Uterus (tissue), 4 donors: ENCODE data around the gene MXD3. TPM values are rescaled to one million over a fixed set of nuclear protein-coding genes. Genes with fewer than 3 reads are reported as not detected.

Source experiments
- DNase-seq, 2 donors: peaks; one replicate each; pipeline ENCODE4 v3.0.0-alpha.2; 2019 to 2020
- H3K27ac ChIP-seq, 2 donors: fragments of 200-600 bp; sonication (generic); 1 replicate in 1 of 2; 2 replicates in 1 of 2; pipeline ENCODE4 v1.5.1; 2016 to 2018
- H3K27me3 ChIP-seq, 2 donors: fragments of 200-600 bp; sonication (generic); one replicate each; pipeline ENCODE4 v1.5.1; 2018 to 2019; ENCODE audit warnings: control low read depth in 1 of 2
- H3K36me3 ChIP-seq, 2 donors: fragments of 200-600 bp; sonication (generic); one replicate each; pipeline ENCODE4 v1.5.1; 2019; ENCODE audit warnings: control low read depth in 1 of 2
- H3K4me1 ChIP-seq, 2 donors: fragments of 200-600 bp; sonication (generic); one replicate each; pipeline ENCODE4 v1.5.1; 2018 to 2019; ENCODE audit warnings: control low read depth in 1 of 2
- H3K4me3 ChIP-seq, 2 donors: fragments of 200-600 bp; sonication (generic); 1 replicate in 1 of 2; 2 replicates in 1 of 2; pipeline ENCODE4 v1.5.1; 2018 to 2019; ENCODE audit warnings: mild to moderate bottlenecking in 1 of 2
- H3K9me3 ChIP-seq, 2 donors: fragments of 200-600 bp; sonication (generic); one replicate each; pipeline ENCODE4 v1.5.1; 2019; ENCODE audit warnings: control low read depth in 1 of 2
- POLR2A ChIP-seq, 2 donors: fragments of 450-650 bp; IDR thresholded peaks; one replicate each; pipeline ENCODE4 v1.6.1; 2016; ENCODE audit warnings: antibody characterized with exemption in 2 of 2, mild to moderate bottlenecking in 1 of 2, moderate library complexity in 1 of 2
- intact Hi-C: fragments of 100-400 bp; cut with DNase I; formaldehyde crosslinking; loops from one replicate; pipeline ENCODE4 v1.15.1; 2023; ENCODE audit warnings: low total_unique reads
- total RNA-seq, 4 donors: library from RNA; depleted of rRNA in 3 of 4; stranded (reverse); fragments of >200 nt in 3 of 4; gene quantifications; one replicate each; pipeline versions ENCODE4 v1.1.0 to v1.2.4, GENCODE V29; 2014 to 2023
- TF ChIP-seq, protein P1 (sequence below), 4 experiments: fragments of 200-600 bp in 2 of 4; fragments of 450-650 bp in 2 of 4; sonication (generic) in 2 of 4; IDR thresholded peaks; one replicate each; pipeline ENCODE4 v1.5.1; 2016 to 2019; ENCODE audit warnings: antibody characterized with exemption in 4 of 4, mild to moderate bottlenecking in 2 of 4, moderate library complexity in 1 of 4
- donor health status: DM: yes; HTN: yes; CAD: no.

Gene MXD3
- total RNA-seq, 4 donors from 2014 or later, result 0.51 to 29.0 (median 6.8) TPM

GRCh38 chr5:177349762-177350161 is 38.1 kb upstream of the MXD3 start:
- TF ChIP-seq, protein P1, sequence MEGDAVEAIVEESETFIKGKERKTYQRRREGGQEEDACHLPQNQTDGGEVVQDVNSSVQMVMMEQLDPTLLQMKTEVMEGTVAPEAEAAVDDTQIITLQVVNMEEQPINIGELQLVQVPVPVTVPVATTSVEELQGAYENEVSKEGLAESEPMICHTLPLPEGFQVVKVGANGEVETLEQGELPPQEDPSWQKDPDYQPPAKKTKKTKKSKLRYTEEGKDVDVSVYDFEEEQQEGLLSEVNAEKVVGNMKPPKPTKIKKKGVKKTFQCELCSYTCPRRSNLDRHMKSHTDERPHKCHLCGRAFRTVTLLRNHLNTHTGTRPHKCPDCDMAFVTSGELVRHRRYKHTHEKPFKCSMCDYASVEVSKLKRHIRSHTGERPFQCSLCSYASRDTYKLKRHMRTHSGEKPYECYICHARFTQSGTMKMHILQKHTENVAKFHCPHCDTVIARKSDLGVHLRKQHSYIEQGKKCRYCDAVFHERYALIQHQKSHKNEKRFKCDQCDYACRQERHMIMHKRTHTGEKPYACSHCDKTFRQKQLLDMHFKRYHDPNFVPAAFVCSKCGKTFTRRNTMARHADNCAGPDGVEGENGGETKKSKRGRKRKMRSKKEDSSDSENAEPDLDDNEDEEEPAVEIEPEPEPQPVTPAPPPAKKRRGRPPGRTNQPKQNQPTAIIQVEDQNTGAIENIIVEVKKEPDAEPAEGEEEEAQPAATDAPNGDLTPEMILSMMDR (IDR thresholded peaks at IDR 0.05), result no peak
- TF ChIP-seq POLR2A (IDR thresholded peaks at IDR 0.05), result no peak
- Histone ChIP-seq H3K27ac (no peak overlapping the region), H3K9me3 (no peaks in the 10 kb centered on the region), H3K4me1 (peaks cover 6 to 9% of the 10 kb centered on the region in 2 donors), H3K4me3 (no peak overlapping the region), H3K36me3 (no peaks in the 10 kb centered on the region), H3K27me3 (no peaks in the 10 kb centered on the region)
- intact Hi-C loops, result no loop called here
- no peak for DNase-seq

DNA sequence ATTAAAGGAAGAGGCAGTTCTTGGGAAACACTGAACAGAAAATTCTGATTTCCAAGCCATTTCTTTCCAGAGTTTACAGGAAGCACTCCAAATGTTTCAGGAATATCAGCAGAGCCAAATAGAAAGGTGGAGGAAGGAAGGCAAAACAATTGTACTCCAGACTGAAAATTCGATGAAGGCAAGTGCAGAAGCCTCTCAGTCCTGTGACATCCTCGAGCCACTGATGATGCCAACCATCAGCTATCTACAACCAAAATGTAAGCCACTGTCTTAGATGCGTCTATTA is 37.6 kb upstream of the MXD3 start:
- TF ChIP-seq POLR2A (IDR thresholded peaks at IDR 0.05), result no peak
- TF ChIP-seq, protein P1 (IDR thresholded peaks at IDR 0.05), result no peak
- Histone ChIP-seq H3K36me3 (no peaks in the 10 kb centered on the region), H3K4me3 (no peak overlapping the region), H3K27me3 (no peaks in the 10 kb centered on the region), H3K27ac (no peak overlapping the region), H3K4me1 (peaks cover 6 to 9% of the 10 kb centered on the region in 2 donors), H3K9me3 (no peaks in the 10 kb centered on the region)
- intact Hi-C loops, result no loop called here
- DNase-seq, result no peak

GRCh38 chr5:177347699-177348098 is 36.0 kb upstream of the MXD3 start:
- no peak overlapping the region for H3K4me3 ChIP-seq
- no peaks in the 10 kb centered on the region for H3K36me3 ChIP-seq
- no peaks in the 10 kb centered on the region for H3K9me3 ChIP-seq
- no peak overlapping the region for H3K27ac ChIP-seq
- no peaks in the 10 kb centered on the region for H3K27me3 ChIP-seq
- TF ChIP-seq POLR2A (IDR thresholded peaks at IDR 0.05), result no peak
- TF ChIP-seq, protein P1 (IDR thresholded peaks at IDR 0.05), result no peak
- peaks cover 6 to 9% of the 10 kb centered on the region in 2 donors for H3K4me1 ChIP-seq
- no peak for DNase-seq
- intact Hi-C loops, result no loop called here

DNA sequence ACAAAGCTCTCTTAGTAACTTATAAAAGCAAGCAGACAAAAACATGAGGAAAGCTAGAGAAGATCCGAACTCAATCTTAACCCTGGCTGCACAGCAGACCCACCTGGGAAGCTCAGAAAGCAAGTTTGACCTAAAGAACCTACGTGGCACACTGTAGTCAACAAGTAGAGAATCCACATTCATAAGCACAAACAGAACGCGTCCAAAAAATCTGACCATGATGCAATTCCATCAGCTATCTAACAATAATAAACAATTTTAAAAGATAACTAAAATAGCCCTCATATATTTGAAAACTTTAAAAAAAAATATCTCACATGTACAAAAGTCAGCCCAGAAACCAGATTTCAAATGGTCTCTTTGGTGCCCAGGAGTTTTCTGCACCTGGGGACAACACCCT is 35.1 kb upstream of the MXD3 start:
- H3K4me1 ChIP-seq, result peaks cover under 1 to 9% of the 10 kb centered on the region in 2 donors
- DNase-seq, result no peak
- TF ChIP-seq, protein P1 (IDR thresholded peaks at IDR 0.05), result no peak
- TF ChIP-seq POLR2A (IDR thresholded peaks at IDR 0.05), result no peak
- H3K36me3 ChIP-seq, result no peaks in the 10 kb centered on the region
- intact Hi-C loops, result no loop called here
- H3K4me3 ChIP-seq, result no peak overlapping the region
- H3K27ac ChIP-seq, result no peak overlapping the region
- no peaks in the 10 kb centered on the region for H3K9me3 ChIP-seq
- H3K27me3 ChIP-seq, result no peaks in the 10 kb centered on the region

- H3K36me3 ChIP-seq, result no peaks in the 10 kb centered on the region
- no peaks in the 10 kb centered on the region for H3K9me3 ChIP-seq
- H3K27ac ChIP-seq, result no peak overlapping the region
- TF ChIP-seq POLR2A (IDR thresholded peaks at IDR 0.05), result no peak
- TF ChIP-seq, protein P1 (IDR thresholded peaks at IDR 0.05), result no peak
- no peak overlapping the region for H3K4me3 ChIP-seq
- H3K27me3 ChIP-seq, result no peaks in the 10 kb centered on the region
- intact Hi-C loops, result no loop called here
- no peak for DNase-seq
- no peaks in the 10 kb centered on the region for H3K4me1 ChIP-seq
Observed at GRCh38 chr5:177344891-177345290, 33.2 kb upstream of the MXD3 start.
